Tibial nerve (tissue), 4 donors: Measurements from ENCODE around the gene PPY.

Experiments
- EP300 ChIP-seq, 2 donors: sonication (generic); formaldehyde crosslinking; IDR thresholded peaks; one replicate each; pipeline ENCODE4 v1.6.1; 2017; ENCODE audit warnings: antibody characterized with exemption in 2 of 2, mild to moderate bottlenecking in 1 of 2
- TF ChIP-seq, protein P1 (sequence below), 5 experiments: fragments of 200-600 bp in 3 of 5; fragments of 450-650 bp in 2 of 5; sonication (generic) in 3 of 5; IDR thresholded peaks; one replicate each; pipeline ENCODE4 v1.5.1; 2016 to 2019; ENCODE audit warnings: antibody characterized with exemption in 5 of 5, mild to moderate bottlenecking in 3 of 5, moderate library complexity in 2 of 5

DNA sequence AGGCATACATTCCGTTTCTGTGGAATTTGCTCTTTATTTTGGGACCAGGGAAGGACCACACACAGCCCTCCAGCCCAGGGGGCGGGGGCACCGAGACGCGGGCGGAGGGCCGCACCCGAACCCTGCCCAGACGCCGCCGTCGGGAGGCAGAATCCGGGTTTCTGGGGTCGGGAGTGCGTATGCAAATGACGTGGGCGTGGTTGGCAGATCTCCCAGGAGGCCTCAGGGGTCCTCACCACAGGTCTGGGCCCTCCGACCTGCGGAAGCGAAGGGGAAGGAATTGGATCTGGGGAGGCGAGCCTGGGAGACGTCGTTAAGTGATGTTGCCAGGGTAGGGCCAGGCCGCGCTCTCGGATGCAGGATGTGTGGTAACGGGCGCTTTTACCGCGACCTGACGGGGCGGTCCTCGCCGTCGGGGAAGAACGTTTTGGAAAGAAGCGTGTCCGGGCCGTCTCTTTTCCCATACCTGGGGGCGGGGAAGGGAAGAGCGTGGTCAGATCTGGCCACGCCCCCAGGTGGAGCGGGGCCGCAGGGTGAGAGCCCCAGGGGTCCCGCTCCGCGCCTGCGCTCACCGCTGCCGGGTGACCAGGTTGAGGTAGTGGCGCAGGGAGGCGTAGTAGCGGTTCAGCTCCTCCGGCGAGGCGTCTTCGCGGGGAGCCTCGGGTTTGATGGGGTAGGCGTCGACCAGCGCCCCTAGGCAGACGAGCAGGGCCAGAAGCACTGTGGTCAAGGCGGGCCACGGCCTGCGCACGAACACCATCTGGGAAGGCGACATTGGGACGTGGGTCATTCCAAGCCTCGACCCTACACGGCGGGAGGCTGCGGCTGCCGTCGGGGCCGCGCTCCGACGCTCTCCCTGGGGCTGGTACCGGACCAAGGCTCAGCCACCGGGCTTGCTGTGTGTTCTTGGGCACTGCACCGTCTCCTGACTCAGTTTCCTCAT is 10.7 kb upstream of the PPY start:
- TF ChIP-seq, protein P1, sequence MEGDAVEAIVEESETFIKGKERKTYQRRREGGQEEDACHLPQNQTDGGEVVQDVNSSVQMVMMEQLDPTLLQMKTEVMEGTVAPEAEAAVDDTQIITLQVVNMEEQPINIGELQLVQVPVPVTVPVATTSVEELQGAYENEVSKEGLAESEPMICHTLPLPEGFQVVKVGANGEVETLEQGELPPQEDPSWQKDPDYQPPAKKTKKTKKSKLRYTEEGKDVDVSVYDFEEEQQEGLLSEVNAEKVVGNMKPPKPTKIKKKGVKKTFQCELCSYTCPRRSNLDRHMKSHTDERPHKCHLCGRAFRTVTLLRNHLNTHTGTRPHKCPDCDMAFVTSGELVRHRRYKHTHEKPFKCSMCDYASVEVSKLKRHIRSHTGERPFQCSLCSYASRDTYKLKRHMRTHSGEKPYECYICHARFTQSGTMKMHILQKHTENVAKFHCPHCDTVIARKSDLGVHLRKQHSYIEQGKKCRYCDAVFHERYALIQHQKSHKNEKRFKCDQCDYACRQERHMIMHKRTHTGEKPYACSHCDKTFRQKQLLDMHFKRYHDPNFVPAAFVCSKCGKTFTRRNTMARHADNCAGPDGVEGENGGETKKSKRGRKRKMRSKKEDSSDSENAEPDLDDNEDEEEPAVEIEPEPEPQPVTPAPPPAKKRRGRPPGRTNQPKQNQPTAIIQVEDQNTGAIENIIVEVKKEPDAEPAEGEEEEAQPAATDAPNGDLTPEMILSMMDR (IDR thresholded peaks at IDR 0.05): no peak
- TF ChIP-seq EP300 (IDR thresholded peaks at IDR 0.05): no peak
